PC-3 (cell line): ENCODE results near the gene JAK2. TPM values are rescaled to one million over a fixed set of nuclear protein-coding genes. Genes with fewer than 3 reads are reported as not detected.

Source experiments
- ATAC-seq: fragments of 200-7000 bp; cut with Tn5 transposase; 2 replicates; pipeline ENCODE4 v1.9.1; 2020; ENCODE audit warnings: mild to moderate bottlenecking, moderate library complexity
- BruUV-seq: library from RNA; stranded (reverse); fragments of 400-500 nt; replicated peaks from 2 replicates; lab custom pipeline; 2021; lab: Mats Ljungman, UMichigan
- CTCF ChIA-PET: fragments of 300-600 bp; sonication (Branson Sonifier 250); formaldehyde crosslinking; loops from one replicate; lab custom pipeline; 2022; ENCODE audit warnings: antibody characterized with exemption; lab: Charles Lee
- POLR2A ChIA-PET: fragments of 300-600 bp; sonication (Branson Sonifier 250); formaldehyde crosslinking; loops from one replicate; lab custom pipeline; 2022; ENCODE audit warnings: antibody characterized with exemption; ENCODE audit not compliant: unreplicated experiment; lab: Charles Lee
- DNase-seq: peaks from one replicate; pipeline ENCODE4 v3.0.0-alpha.2; 2015
- H2AFZ ChIP-seq: fragments of 300-600 bp; sonication (generic); 2 replicates; pipeline ENCODE4 v1.6.0; 2016; ENCODE audit warnings: antibody characterized with exemption, low read length
- H3F3A ChIP-seq: fragments of 300-600 bp; sonication (generic); one replicate; pipeline ENCODE4 v1.6.0; 2017; ENCODE audit warnings: antibody characterized with exemption, low read length, control low read depth, mild to moderate bottlenecking; ENCODE audit not compliant: unreplicated experiment
- H3K27ac ChIP-seq: fragments of 300-600 bp; sonication (generic); 2 replicates; pipeline ENCODE4 v1.5.1; 2016; ENCODE audit warnings: mild to moderate bottlenecking, low read length
- H3K27me3 ChIP-seq: fragments of 300-600 bp; sonication (generic); 2 replicates; pipeline ENCODE4 v1.6.1; 2016; ENCODE audit warnings: low read length, mixed read lengths
- H3K36me3 ChIP-seq: fragments of 300-600 bp; sonication (generic); 2 replicates; pipeline ENCODE4 v1.6.1; 2016; ENCODE audit warnings: low read depth, mixed run types, low read length, mixed read lengths
- H3K4me1 ChIP-seq: fragments of 300-600 bp; sonication (generic); 2 replicates; pipeline ENCODE4 v1.5.1; 2016; ENCODE audit warnings: low read length; ENCODE audit not compliant: insufficient read depth
- H3K4me2 ChIP-seq: fragments of 300-600 bp; sonication (generic); 2 replicates; pipeline ENCODE4 v1.6.0; 2016; ENCODE audit warnings: low read length
- H3K4me3 ChIP-seq: fragments of 300-600 bp; sonication (generic); 2 replicates; pipeline ENCODE4 v1.5.1; 2016; ENCODE audit warnings: mild to moderate bottlenecking, low read length, mixed read lengths
- H3K79me2 ChIP-seq: fragments of 300-600 bp; sonication (generic); 2 replicates; pipeline ENCODE4 v1.6.1; 2017; ENCODE audit warnings: low read length, mixed read lengths
- H3K9ac ChIP-seq: fragments of 300-600 bp; sonication (generic); 2 replicates; pipeline ENCODE4 v1.6.0; 2016; ENCODE audit warnings: mild to moderate bottlenecking, low read length
- H3K9me2 ChIP-seq: fragments of 300-600 bp; sonication (generic); replicated peaks from 2 replicates; pipeline ENCODE4 v1.6.1; 2016; ENCODE audit warnings: mixed run types, low read length, mixed read lengths
- H3K9me3 ChIP-seq: fragments of 300-600 bp; sonication (generic); 2 replicates; pipeline ENCODE4 v1.6.1; 2016; ENCODE audit warnings: low read length, mixed read lengths
- H4K20me1 ChIP-seq: fragments of 300-600 bp; sonication (generic); 2 replicates; pipeline ENCODE4 v1.6.1; 2016; ENCODE audit warnings: low read length, mixed read lengths
- EZH2 ChIP-seq: fragments of 300-600 bp; sonication (generic); IDR thresholded peaks from one replicate; pipeline ENCODE4 v1.6.1; 2017; ENCODE audit warnings: antibody characterized with exemption, mild to moderate bottlenecking, low read length; ENCODE audit not compliant: unreplicated experiment
- EZH2phosphoT487 ChIP-seq: fragments of 300-600 bp; sonication (generic); IDR thresholded peaks from 2 replicates; pipeline ENCODE4 v1.6.1; 2018; ENCODE audit warnings: mild to moderate bottlenecking, antibody characterized with exemption, low read length, borderline replicate concordance
- intact Hi-C: fragments of 100-400 bp; cut with micrococcal nuclease; formaldehyde crosslinking; loops from 2 replicates; pipeline ENCODE4 v1.9.0; 2023
- total RNA-seq: library from RNA; depleted of rRNA; stranded (reverse); fragments of >200 nt; gene quantifications from 2 replicates; pipeline ENCODE4 v1.2.3, GENCODE V29; 2014
- TF ChIP-seq, protein P1 (sequence below): fragments of 300-600 bp; sonication (generic); conservative IDR thresholded peaks from 2 replicates; pipeline ENCODE4 v1.5.1; 2017; ENCODE audit warnings: antibody characterized with exemption, low read depth, mild to moderate bottlenecking, low read length

The JAK2 gene
- total RNA-seq, 1 experiment from 2014 or later, result 11.2 TPM

DNA sequence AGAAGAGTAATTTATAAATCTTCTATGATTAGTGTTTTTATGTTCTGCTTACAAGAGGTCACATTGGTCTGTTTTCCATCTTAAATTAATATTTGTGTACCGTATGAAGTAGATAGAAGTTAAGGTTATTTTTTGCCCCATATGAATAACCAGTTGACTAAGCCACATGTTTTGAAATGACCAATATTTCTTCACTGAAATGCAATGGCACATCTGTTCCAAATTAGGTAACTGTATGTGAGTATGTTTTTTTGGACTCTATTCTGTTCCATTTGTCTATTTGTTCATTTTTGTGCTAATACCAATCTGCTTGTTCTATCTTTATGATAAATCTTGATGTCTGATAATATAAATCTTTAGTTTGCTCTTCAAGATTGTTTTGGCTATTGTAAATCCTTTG lies 17.7 kb downstream of the JAK2 start:
- Histone ChIP-seq H3K27ac (no peak overlapping the region), H3F3A (no peaks in the 10 kb centered on the region), H3K79me2 (peaks cover 73% of the 10 kb centered on the region), H3K4me1 (no peaks in the 10 kb centered on the region), H3K4me3 (no peak overlapping the region), H4K20me1 (no peaks in the 10 kb centered on the region), H2AFZ (no peak overlapping the region), H3K36me3 (peaks cover 18% of the 10 kb centered on the region), H3K27me3 (no peaks in the 10 kb centered on the region), H3K9me3 (no peaks in the 10 kb centered on the region), H3K9me2 (no peaks in the 10 kb centered on the region), H3K4me2 (no peak overlapping the region), H3K9ac (no peak overlapping the region)
- no TSS peak for BruUV-seq
- TF ChIP-seq EZH2phosphoT487 (no peak), EZH2 (no peak)
- TF ChIP-seq, protein P1, sequence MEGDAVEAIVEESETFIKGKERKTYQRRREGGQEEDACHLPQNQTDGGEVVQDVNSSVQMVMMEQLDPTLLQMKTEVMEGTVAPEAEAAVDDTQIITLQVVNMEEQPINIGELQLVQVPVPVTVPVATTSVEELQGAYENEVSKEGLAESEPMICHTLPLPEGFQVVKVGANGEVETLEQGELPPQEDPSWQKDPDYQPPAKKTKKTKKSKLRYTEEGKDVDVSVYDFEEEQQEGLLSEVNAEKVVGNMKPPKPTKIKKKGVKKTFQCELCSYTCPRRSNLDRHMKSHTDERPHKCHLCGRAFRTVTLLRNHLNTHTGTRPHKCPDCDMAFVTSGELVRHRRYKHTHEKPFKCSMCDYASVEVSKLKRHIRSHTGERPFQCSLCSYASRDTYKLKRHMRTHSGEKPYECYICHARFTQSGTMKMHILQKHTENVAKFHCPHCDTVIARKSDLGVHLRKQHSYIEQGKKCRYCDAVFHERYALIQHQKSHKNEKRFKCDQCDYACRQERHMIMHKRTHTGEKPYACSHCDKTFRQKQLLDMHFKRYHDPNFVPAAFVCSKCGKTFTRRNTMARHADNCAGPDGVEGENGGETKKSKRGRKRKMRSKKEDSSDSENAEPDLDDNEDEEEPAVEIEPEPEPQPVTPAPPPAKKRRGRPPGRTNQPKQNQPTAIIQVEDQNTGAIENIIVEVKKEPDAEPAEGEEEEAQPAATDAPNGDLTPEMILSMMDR, result no peak
- ATAC-seq (no peak), DNase-seq (no peak)
- CTCF ChIA-PET, result no interaction called here
- POLR2A ChIA-PET, result no interaction called here
- intact Hi-C loops, result no loop called here

DNA sequence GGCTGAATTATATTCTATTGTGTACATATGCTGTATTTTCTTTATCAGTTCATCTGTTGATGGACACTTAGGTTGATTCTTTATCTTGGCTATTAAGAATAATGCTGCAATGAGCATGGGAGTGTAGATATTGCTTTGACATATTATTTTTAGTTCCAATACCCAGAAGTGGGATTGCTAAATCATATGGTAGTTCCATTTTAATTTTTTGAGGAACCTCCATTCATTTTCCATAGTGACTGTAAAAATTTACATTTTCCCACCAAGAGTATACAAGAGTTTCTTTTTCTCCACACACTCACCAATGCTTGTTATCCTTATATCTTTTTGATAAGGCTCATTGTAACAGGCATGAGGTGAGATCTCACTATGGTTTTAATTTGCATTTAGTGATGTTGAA lies 19.4 kb downstream of the JAK2 start:
- ATAC-seq, result no peak
- Histone ChIP-seq H3K79me2 (peaks cover 82% of the 10 kb centered on the region), H3K36me3 (peaks cover 18% of the 10 kb centered on the region), H3K9me2 (no peaks in the 10 kb centered on the region), H3F3A (no peaks in the 10 kb centered on the region), H3K4me3 (no peak overlapping the region), H3K27me3 (no peaks in the 10 kb centered on the region), H3K4me1 (no peaks in the 10 kb centered on the region), H4K20me1 (no peaks in the 10 kb centered on the region), H3K4me2 (no peak overlapping the region), H3K27ac (no peak overlapping the region), H3K9me3 (no peaks in the 10 kb centered on the region), H2AFZ (no peak overlapping the region), H3K9ac (no peak overlapping the region)
- DNase-seq, result no peak
- no TSS peak for BruUV-seq
- intact Hi-C loops, result no loop called here
- CTCF ChIA-PET, result no interaction called here
- TF ChIP-seq, protein P1, result no peak
- no peak for TF ChIP-seq EZH2
- no peak for TF ChIP-seq EZH2phosphoT487
- POLR2A ChIA-PET, result no interaction called here

DNA sequence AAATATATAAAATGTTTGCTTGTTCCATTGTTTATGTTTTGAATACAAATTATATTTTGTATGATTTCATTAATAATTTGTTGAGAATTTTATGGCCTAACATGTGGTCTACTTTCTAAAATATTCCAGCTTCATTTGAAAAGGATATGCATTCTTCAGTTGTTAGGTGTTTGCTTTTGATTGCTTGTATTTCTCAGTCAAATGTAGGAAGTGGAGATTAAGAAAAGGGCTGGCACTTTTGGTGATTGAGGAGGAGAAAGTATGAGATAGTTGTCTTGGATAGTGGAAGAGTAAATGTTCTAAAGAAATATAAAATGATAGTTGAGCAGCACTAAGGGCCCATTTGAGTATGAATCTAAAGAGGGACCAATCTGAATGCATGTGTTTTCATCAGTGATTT lies 23.1 kb downstream of the JAK2 start:
- ChIA-PET POLR2A (no interaction called here), CTCF (no interaction called here)
- H3K79me2 ChIP-seq, result peaks cover 74% of the 10 kb centered on the region
- no peak overlapping the region for H3K4me3 ChIP-seq
- no peak for TF ChIP-seq EZH2
- TF ChIP-seq EZH2phosphoT487, result no peak
- TF ChIP-seq, protein P1, result no peak
- ATAC-seq, result no peak
- no peaks in the 10 kb centered on the region for H3K27me3 ChIP-seq
- no peak overlapping the region for H3K27ac ChIP-seq
- no TSS peak for BruUV-seq
- H3K4me2 ChIP-seq, result no peak overlapping the region
- DNase-seq, result no peak
- peaks cover 15% of the 10 kb centered on the region for H3K36me3 ChIP-seq
- no peaks in the 10 kb centered on the region for H4K20me1 ChIP-seq
- H3K9me2 ChIP-seq, result no peaks in the 10 kb centered on the region
- H3K9ac ChIP-seq, result no peak overlapping the region
- H3K4me1 ChIP-seq, result no peaks in the 10 kb centered on the region
- no peaks in the 10 kb centered on the region for H3F3A ChIP-seq
- H2AFZ ChIP-seq, result no peak overlapping the region
- intact Hi-C loops, result no loop called here
- no peaks in the 10 kb centered on the region for H3K9me3 ChIP-seq
